Activated T-cell treated with anti-CD3 and anti-CD28 coated beads, Interleukin-2, amount 50 U/mL, for 1 hour (primary cell): ENCODE results near the gene FAM124A.

Experiments
- DNase-seq: peaks from one replicate; pipeline ENCODE4 v3.0.0-alpha.2; 2020

FAM124A gene

DNA sequence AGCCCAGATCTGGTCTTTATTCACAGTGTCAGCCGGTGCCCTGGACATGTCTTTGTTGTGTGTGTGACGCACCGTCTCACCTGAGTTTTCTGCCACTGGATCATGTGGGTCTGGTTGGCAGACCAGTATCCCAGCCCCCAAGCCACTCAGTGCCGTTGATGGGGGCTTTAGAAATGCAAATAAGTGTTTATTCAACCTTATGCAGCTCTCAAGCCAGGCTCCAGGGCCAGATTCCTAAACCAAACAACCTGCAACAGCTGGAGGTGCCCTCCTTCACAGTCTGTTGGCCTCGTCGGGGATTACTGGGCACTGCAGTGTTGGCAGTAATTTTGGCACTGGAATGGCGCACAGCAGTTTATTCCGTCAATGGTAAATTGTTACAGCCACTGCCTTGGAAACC is 21.6 kb downstream of the FAM124A start:
- no peak for DNase-seq

- DNase-seq: no peak
Measured at GRCh38 chr13:51244637-51245405, 22.6 kb downstream of the FAM124A start.

DNA sequence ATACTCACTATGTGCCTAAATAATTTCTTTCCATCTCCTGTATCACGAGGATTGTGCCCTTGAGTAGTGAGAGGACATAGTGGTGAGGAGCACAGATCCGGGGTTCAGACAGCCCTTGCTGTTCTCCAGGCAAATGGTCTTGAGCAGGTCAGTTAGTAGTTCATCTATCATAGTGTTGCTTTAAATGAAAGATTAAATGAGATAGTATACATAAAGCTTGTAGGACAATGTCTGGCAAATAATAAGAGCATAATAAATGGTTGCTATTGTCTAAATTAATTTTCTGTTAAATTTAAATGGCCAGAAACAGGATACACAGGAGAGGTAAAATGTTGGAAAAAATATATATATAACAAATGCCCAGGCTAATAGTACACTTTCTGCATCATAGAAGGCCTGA is 23.4 kb downstream of the FAM124A start:
- DNase-seq: no peak

GRCh38 chr13:51246025-51246417 is 23.8 kb downstream of the FAM124A start:
- no peak for DNase-seq

DNA sequence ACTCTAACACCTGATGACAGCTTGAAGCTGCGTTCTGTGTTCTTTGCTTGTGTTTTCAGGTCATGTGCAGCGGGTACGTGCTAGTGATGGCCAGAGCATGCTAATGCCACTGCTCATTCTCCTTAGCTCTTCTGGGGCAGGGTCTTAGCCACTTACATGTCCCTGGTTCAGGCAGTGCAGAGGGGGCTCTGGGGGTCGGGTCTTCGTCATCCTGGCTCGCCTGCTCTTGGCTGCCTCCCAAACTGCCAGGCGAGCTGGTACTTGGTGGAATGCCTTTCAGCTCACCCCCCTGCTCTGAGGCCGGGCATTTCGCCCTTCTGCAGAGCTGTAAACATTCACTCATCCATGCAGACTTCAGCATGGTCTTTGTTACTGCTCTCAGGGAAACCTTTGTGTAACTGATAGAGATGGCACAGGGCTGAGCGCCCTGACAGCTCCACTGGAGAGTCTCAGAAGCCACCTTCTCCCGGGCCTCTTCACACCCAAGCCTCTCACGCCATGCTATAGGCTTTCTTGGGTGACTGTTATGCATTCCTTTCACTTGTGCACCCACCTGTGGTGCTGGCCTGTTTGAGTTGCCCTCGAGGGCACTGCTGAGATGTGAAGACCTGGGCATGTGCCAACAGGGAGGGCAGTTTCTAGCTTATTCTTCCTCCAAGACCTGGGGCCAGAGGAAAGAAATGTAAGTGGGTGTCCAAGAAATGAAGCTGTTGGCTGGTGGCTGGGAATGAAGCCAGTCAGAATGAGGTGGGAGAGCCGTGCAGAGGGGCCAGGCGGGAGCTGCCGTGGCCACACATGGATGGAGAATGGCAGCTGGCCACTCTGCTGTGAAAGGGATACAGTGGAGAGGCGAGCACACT is 24.4 kb downstream of the FAM124A start:
- no peak for DNase-seq

DNA sequence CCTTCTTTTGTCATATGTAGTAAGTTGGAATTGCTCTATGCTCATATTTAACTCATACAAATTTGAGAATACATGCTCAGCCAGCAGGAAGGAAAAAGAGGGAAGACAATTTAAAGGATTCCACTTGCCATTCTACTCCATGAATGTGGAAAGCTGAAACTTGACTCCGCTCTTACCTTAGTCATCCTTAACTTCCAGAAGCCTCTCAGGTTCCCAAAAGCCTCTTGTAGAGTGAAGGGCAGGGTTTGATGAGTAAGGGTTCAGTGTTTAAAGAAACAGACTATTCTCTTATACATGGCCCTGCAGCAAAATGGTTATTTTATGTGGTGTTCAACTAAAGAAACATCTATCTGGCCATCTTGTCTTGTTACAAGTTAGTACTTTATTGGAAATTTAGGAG is 27.1 kb downstream of the FAM124A start:
- no peak for DNase-seq

DNA sequence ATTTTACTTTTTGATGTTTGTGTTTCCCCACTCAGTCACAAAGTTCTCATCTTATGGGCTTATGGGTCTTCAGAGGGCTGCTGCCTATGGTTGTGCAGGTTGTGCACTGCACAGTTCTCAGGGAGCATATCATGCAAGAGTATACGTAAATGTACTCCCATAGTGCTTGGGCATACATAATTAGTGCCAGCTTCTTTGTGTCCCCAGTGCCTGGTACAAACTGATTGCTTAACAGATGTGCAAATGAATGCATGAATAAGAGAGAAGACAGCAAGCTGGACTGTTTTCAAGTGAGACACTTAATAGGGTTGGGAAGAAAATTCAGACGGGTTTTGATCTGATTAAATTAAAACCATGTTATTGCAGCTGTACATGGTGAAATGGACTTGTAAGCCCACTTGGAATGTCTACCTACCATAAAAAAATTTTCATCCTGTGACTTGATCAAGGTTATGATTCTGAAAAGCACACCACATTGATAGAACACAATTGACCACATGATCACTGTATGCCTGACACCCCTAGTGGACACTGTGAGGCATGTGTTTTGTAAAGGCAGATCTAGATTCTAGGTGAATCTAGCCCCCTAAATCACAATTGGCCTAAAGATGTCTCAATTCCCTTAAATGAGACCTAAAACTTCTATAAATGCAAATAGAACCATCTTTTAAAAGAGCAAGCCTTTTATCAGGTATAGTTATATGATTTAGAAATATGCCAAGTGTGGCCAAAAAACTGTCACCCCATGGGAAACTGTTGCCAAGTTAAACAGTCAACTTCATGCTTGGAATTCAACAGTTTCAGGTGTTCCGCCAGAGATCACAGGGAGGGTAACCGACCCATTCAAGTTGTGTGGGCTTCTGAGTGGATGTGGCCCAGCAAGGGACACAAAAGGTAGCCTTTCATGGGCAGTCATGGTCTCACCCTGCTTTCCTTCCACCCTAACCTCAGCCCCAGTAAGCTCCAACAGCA is 27.9 kb downstream of the FAM124A start:
- no peak for DNase-seq

DNA sequence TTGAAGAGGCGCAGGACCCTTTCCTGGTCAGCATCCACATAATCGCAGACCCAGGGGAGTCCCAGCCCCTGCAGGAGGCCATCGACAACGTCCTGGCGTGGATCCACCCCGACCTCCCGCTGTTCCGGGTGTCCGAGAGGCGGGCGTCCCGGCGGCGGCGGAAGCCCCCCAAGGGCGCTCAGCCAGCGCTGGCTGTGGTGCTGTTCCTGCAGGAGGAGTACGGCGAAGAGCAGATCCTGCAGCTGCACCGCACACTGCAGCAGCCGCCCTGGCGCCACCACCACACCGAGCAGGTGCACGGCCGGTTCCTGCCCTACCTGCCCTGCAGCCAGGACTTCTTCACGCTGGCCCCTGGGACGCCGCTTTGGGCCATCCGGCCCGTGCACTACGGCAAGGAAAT is 29.3 kb downstream of the FAM124A start:
- DNase-seq: no peak

GRCh38 chr13:51252954-51253532 is 30.8 kb downstream of the FAM124A start:
- no peak for DNase-seq

DNA sequence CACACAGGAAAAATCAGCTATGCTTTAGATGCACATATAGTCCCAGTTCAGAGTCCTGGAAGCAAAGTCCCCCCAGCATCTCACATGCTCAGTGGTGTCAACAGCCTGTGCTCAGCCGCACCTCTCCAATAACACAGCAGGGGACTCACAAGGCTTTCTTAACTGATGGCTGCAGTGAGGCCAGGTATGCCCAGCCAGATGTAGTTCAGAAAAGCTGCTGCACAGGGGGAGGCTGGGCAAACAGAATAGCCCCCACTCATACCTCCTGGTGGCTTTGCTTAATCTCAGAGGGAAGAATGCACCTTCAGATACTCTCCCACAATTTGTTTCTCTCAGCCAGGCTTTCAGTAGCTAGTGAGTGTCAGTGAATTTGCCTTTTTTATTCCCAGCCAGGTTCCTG is 33.4 kb downstream of the FAM124A start:
- DNase-seq: no peak

DNA sequence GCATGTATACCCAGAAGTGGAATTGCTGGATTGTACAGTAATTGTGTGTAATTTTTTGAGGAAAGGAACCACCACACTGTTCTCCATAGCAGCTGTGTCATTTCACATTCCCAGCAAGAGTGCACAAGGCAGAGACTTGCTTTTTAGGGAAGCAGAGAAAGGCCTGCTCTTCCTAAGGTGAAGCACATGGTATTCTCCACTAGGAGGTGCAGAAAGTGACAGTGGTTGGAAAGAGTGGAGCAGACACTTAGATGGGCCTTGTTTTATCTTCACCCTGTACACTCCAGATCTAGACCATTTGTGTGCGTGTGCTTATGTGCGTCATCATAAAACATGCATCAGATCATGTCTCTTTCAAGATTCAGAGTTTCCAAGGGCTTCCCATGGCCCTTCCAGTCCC is 35.0 kb downstream of the FAM124A start:
- no peak for DNase-seq

DNA sequence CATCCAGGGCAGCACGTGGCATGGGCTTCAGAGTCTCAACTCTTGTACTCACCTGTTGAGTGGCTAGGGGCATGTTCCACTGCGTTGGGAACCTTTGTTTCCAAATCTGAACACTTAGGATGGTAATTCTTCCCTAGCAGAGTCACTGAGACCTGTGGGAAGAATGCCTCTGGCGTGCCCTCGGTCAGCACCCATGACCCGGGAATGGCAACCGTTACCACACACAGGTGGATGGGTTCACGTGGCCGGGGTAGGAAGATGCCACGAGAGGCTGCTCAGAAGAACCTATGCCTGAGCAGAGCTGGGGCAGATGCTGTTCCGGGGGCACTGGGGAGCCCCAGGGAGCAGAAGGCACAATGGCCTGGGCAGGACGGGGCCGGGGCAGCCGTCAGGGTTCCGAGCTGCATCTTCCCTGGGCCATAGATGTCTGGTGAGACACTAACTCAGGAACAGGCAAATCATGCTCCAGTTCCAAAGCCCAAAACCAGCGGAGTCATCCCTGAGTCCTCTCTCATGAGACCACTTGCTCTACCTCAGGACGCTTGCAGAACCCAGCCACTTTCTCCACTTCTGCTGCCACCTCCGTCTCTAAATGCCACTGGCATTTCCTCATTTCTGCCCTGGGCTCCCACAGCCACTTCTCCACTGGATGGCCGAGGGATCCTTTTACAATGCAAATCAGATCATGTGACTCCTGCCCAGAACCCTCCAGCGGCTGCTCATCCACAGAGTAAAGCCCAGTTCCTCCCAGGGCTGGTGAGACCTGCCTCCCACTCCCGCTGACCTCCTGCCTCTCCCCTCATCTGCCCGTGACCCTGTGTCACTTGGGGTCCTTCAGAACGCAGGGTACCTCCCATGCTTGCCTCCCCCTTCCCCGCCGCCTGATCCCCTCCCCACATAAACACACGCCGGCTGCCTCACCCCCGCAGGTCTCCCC is 36.7 kb downstream of the FAM124A start:
- DNase-seq: no peak

DNA sequence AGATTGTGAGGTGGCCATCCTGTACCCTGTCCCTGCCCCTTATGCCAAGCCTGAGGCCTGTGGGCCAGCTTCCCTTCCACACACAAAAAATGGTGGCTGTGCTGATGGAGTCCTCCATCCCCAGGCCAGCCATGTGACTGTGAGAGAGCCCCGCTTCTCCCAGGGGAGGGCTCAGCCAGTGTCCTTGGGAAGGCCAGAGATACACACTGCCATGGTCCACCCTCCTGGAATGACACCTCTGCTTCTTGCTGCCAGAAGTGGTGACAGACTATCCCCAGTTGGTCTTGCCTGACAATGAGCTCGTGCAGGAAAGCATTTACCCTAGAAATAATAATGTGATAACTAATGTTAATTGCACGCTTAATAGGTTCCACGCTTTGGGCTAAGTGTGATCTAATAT is 38.0 kb downstream of the FAM124A start:
- DNase-seq: no peak

- no peak for DNase-seq
Measured at GRCh38 chr13:51261610-51262249, 39.5 kb downstream of the FAM124A start.

DNA sequence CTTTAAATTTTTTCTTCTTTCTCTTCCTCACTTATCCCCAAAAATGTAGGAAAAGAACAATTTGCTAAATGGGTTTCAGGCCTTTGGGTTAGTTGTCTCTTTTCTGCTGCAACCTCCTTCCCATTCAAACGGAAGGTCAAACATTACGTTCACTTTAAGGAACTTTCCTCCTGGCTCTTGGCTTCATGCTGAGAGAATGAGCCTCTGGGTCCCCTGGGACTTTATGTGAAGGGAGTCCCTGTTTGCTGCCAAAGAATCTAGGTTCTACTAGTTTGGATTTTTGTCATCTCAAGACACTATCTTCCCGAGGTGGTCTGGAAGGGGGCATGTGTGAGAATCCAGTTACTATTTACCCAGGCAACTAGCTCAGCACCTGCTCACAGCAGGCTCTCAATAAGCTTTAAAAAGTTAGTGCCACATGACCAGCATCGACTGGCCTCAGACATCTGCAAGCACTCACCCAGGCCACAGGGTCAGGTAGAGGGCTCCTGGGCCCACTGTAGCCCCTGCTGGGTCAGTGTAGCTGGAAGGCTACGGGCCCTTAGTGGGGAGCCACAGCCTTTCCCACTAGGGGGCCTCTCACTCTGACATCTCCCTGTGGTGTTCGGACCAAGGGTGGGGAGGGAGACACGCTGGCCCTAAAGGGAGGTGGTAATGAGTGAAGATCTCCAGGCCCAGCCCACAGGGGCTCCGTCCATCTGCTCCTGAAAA is 40.5 kb downstream of the FAM124A start:
- DNase-seq: no peak

DNA sequence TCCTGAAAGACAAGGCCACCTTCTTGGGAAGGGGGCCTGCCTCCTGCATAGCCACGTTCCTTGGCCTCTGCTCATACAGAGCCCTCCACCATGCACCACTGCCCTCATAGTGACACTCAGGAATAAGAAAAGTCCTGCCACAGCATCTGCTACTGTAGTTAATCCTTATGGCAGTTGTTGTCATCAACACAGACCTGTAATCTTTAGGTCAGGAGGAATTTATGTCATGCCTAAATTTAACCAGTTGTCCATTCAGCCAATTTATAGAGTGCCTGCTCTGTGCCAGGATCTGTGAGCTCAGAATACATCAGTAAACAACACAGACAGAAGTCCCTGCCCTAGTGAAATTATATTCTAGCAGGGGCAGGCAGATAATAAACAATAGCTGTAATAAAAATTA is 44.4 kb downstream of the FAM124A start:
- DNase-seq: no peak

GRCh38 chr13:51267622-51268021 is 45.4 kb downstream of the FAM124A start:
- DNase-seq: no peak

GRCh38 chr13:51269039-51269438 is 46.8 kb downstream of the FAM124A start:
- no peak for DNase-seq

GRCh38 chr13:51270623-51271415 is 48.6 kb downstream of the FAM124A start:
- DNase-seq: no peak
